ENCODE data around the gene ADAMTS3.
"Not testable (repeated sequence)": the region's sequence is repeated elsewhere in the genome, so short reads cannot be mapped to it uniquely, and the experiment has no call there.

Gene ADAMTS3

DNA sequence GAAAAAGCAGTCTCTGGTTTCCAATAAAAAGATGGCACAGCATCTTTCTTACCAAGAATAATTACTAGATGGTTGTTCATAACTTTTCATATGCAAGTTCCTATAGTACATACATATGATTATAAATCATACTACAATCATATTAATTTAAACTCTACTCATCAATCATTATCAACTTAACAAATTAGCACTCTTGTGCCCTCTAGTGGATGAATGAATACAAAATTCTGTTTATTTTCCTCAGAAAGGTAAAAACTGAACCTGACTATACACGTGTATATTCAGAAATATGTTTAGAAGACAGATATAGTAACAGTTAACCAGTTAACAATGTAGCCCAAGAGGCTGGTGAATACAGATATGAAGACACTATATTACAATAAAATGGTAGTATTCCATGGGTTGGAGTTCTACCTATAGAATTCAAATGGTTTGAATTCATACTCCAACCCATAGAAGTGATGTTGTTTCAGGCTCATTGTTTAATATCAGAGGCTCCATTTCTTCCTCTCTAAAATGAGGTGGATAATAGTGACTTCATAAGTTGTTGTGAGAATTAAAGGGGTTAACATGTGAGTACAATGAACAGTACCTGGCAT is 100.0 kb downstream of the ADAMTS3 start:
- no peak for DNase-seq (ENCODE audit: low spot score)

DNA sequence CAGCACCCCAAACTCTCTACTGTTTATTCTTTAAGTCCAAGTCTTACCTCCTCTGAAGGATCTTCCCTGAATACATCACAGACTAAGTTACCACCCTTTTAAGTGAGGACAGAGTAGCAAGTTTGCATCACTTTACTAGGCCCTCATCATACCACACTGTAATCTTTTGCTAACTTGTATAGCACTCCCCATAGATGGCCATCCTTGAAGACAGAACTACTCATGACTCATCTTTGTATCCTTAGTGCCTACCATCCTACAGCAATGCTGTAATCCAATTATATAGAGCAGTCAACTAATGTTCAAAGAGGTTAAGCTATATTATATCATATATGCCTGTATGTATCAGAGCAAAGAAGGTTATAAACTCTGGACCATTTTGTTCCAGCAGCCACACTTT is 101.4 kb downstream of the ADAMTS3 start:
- no peak for DNase-seq (ENCODE audit: low spot score)

DNA sequence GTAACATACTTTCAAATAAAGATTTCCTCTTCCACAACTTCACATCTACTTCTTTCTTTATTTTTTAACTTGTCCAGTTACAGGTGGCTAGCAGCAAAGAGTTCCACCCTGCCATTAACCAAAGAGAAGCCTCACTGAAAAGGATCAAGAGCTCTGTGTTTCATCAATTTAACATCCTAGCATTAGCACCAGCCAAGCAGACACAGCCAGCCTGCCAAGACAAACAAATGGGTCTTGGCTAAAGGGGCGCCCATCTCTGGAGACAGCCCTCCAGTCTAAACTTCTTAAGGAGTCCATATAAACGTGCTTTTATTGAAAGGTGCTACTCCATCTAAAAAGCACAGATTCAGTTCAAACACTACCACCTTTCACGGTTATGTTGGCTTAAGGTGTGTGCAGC is 105.3 kb downstream of the ADAMTS3 start:
- DNase-seq (ENCODE audit: low spot score), result no peak

DNA sequence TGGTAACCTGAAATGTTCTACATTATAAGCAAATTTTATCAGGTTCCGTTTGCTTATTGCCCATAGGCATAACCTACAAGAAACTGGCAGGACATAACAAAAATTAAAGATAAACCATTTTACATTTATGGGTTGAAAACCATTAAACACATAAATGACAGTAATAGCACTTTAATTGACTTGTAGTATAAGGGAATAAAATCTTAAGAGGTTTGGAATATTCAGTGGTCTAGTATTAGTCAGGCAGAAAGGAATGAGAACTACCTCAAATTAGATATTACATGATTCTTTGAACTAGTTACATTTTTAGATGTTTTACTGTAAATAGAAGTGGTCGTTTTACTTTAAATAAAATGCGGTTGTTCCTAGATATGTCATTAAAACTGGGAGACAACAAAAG is 111.9 kb downstream of the ADAMTS3 start:
- no peak for DNase-seq (ENCODE audit: low spot score)

DNA sequence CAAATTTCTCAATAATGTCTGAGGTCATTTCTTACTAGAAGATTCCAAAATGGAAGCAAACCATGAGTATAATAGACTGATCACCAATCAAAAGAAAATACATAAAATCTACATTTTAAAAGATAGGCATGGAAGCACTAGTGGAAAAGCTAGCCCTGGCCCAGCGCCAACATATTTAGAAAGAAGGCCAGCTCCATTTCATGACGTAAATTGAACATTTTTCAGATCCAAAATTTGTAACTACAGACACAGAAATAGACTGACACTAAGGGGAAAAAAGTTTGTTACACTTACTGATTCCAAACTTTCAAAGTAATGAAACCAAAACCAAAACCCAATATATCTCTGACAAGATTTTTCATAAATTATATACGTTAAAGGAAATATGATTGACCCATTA is 117.7 kb downstream of the ADAMTS3 start:
- no peak for DNase-seq (ENCODE audit: low spot score)

DNA sequence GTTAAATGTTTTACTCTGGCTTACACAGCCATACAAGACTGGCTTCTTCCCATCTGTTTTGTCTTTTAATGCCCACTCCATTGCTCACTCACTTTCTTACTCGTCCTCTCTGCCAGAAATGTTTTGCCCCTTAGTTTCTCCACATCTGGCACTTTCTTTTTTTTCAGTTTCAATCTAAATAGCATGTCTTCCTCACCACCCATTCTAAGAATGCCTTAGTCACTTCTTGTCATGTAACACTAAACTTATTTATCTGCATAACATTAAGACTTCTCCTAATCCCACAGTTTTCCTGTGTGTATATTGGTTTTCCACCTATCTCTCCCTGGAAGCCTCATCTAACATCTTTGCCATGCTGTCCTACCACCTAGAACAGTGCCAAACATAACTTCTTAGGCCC is 119.3 kb downstream of the ADAMTS3 start:
- no peak for DNase-seq (ENCODE audit: low spot score)

DNA sequence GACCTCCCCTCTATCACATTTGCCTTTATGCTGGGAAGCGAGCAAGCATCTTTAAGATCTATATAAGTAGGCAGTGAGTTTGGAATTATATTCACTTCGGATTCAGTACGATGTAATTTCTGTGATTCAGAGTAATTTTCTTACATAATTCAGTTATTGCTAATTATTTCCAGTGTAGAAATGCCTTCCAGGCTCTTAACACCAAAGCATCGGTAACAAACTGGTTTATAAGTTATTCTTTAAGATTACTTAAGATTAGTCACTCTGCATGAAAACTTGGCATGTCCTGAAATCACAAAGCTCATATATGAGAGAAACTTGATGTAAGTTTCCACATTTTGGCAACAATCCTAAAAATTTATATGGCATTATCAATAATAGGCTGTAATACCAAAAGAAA is 120.8 kb downstream of the ADAMTS3 start:
- no peak for DNase-seq (ENCODE audit: low spot score)

DNA sequence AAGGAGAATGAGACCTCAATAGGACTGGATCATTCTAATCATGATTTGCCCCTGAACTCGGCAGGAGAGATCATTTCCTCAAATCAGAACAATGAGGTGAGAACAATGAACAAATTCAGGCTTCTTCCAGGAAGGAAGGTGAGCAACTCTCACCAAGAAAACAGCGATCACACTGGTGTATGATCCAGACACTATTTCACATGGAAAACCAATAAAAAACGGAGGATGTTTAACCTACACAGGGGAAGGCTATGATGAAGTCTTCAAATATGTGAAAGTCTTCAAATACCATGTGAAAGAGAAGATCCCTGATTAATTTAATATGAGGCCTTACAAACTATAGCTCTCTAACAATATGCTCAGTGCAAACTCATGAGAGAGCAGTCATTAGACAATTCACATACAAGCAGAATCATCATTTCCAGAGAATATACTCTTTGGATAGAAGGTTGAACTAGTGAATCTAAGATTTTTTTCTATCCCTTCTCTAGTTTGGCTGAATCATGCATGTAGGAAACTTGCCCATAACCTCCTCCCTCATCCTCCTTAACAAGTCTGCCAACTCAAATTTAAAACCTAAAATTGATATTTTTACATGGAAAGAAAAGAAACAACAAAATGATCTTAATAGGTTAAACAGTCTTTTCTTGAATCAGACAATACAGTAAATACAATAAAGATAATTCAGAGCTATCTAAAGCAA is 122.5 kb downstream of the ADAMTS3 start:
- no peak for DNase-seq (ENCODE audit: low spot score)

DNA sequence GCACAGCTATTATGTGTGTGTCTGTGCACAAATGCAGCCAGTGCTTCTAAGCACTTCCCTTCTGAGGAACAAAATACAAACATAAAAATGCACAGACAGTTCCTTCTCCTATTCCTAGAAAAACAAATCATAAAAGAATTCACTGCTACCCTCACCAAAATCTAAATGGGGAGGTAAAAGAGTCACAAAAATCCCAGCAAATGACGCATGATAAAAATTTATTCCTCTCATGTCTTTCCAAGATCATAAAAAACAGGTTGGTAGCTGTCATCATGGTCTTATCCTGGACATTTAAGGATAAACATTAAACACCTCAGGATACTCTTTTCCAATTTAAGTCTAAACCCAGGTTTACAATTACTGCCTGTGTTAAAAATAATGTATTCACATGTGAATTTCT is 124.9 kb downstream of the ADAMTS3 start:
- no peak for DNase-seq (ENCODE audit: low spot score)

DNA sequence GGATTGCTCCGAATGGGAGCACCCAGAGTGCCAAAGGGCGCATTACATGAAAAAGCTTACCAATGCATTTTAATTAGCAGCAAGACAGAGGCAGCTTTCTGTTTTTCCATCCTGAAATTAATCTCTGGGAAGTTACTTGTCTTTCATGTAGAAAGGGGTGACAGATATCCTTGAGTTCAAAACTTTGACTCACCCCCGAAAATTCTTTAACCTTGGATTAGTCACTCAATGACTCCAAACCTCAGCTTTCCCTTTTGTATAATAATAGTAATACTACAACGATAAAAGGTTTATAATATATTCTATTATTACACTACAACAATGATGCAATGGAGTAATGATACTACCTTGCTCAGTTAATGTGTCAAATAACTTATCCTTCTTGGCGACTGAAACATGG is 126.3 kb downstream of the ADAMTS3 start:
- no peak for DNase-seq (ENCODE audit: low spot score)

DNA sequence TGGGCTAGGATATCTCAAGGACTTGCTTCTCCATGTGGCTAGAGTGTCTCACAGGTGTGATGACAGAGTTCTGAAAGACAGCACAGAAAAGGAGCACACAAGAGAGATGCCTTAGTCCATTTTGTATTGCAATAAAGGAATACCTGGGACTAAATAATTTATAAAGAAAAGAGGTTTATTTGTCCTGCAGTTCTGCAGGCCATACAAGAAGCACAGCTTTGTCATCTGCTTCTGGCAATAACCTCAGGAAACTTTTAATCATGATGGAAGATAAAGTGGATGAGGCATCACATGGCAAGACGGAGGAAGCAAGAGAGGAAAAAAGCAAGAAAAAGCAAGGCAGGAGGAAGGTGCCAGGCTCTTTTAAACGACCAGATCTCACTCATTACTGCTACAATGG is 126.9 kb downstream of the ADAMTS3 start:
- no peak for DNase-seq (ENCODE audit: low spot score)

DNA sequence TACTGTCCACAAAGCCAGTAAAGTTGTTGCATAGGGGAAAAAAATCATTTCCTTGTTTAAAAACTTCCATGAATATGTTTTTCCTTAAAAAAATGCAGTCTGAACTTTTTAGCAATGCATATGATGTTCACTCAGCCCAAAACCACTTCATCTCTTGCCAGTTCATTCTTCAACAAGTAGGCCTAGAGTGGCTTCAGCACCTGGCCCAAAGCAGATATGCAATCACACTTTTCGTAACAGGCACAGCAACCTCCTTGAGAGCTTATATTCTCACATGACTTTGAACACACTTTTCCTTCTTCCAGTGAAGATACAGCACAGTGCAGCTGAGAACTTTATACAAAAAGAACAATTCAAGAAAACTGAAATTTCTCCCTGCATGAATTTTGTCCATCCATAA is 128.6 kb downstream of the ADAMTS3 start:
- DNase-seq (ENCODE audit: low spot score), result no peak

DNA sequence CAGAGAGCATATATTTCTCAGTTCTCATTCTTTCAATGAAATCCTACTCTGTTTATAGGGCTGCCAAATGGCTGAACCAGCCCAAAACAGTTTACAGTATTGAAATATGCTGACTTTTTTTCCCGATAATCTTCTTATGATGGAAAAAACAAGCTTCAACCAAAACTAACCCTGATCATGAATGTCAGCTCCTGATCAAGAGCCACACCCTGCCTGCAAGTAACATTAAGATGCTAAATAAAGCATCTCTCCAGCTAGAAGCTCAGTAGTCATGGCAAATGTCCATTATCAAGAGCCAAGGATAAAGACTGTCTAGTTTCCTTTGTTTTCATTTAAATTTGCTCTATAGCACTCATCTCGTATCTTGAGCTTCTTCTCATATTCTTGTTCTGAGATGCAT is 136.0 kb downstream of the ADAMTS3 start:
- DNase-seq (ENCODE audit: low spot score), result no peak

DNA sequence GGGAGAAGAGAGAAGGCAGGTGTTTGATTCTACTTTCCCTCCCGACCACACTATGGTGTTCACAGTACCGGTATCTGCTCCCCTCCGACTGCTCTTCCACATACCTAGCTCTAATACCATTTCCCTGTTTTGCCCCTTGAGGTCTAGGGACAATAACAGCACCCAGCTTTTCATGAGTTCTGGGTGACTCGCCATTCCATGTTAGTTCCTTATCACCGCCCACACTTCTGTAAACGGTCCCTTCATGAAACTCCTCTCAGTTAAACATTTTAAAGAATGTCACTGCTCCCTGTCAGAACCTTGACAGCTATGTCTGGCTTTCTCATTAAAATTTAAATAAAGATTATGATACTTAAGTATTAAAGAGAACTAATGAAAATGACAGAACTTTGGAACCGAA is 136.7 kb downstream of the ADAMTS3 start:
- DNase-seq (ENCODE audit: low spot score), result no peak

DNA sequence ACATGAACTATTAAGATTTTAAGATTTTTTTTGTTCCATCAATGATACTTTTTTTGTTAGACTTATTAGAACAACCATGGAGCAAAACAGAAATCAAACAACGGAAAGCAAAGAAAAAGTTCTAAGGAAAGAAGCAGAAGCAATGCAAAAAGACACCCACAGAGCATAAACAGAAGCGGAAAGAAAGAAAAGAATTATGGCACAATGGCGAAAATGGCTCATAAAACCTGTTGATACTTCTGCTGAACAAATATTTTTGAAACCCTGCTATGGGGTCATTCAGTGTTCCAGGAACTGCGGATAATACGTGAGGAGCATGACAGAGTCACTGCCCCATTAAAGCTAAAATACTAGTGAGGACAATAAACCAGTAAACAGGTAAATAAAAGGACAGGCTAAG is 138.0 kb downstream of the ADAMTS3 start:
- DNase-seq (ENCODE audit: low spot score), result no peak

DNA sequence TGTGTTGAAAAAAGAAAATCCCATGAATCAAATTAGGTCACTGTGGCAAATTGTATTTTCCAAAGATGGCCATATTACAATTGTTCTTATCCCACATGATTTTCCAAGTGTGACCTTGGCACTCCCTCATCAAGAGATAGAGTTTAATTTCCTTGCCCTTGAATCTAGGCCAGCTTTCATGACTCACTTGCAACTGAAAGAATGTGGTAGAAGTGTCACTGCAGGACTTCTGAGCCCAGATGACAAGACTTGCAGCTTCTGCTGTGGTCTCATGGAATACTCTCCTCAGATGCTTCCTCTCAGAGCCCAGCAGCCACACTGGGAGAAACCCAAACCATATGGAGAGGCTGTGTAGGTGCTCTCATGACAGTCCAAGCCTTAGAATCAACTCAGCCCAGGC is 139.0 kb downstream of the ADAMTS3 start:
- DNase-seq (ENCODE audit: low spot score), result no peak

DNA sequence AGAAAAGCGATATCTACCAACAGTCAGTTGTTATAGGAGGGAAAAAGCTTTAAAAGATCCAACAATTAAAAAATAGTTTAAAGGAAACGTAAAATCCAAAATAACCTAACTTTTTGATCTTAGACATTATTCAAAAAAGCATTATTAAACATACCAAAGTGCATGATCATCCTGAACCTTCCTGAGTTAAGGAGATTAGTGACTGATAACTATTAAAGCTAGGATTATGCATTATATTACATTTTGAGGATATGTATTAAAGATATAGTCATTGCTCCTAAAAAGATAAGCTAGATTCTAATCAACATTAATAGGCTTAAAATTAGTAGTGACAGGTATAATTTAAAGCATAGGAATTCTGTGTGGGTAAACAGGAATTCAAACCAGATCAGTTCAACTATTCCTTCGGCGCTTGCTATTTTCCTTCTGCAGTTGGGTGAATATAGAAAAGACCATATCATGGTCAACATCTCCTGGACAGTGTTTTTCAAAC is 139.6 kb downstream of the ADAMTS3 start:
- DNase-seq (ENCODE audit: low spot score), result no peak

DNA sequence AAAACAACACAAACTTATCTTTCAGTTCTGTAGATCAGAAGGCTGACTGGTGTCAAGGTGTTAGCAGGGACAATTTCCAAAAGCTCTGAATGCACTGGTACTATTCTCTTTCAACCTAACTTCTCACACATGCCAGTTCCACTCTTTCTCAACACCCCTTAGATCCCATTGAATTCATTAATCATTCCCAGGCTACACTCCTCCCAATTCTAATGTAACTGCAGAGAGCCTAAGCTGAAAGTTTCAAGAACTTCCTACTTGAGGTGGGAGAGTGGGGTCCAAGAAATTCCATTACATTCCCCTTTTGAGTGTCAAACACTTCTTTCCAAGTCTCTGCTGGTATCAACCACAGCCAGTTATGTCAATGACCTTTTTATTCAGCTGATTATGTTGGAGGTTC is 142.0 kb downstream of the ADAMTS3 start:
- DNase-seq (ENCODE audit: low spot score), result no peak

DNA sequence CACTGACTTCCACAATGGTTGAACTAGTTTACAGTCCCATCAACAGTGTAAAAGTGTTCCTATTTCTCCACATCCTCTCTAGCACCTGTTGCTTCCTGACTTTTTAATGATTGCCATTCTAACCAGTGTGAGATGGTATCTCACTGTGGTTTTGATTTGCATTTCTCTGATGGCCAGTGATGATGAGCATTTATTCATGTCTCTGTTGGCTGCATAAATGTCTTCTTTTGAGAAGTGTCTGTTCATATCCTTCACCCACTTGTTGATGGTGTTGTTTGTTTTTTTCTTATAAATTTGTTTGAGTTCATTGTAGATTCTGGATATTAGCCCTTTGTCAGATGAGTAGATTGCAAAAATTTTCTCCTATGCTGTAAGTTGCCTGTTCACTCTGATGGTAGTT is 143.1 kb downstream of the ADAMTS3 start:
- not testable (repeated sequence) for DNase-seq (ENCODE audit: low spot score)

DNA sequence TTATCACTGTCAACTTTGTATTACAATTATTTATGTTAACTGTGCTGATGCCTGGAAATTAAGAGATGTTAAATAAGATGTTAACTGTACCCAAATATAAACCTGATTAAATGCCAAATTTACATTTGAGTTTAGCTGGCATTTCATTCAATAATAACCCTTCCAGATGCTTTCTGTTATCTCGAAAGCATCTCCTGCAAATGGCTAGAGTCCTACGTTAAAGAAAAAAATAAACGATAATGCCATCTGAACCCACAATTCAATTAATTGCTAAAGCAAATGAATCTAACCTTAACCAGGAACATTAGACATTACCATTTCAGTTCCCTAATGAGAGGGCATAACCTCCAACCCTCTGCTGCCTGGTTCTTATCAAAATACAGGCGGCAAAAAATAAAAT is 145.0 kb downstream of the ADAMTS3 start:
- no peak for DNase-seq (ENCODE audit: low spot score)

DNA sequence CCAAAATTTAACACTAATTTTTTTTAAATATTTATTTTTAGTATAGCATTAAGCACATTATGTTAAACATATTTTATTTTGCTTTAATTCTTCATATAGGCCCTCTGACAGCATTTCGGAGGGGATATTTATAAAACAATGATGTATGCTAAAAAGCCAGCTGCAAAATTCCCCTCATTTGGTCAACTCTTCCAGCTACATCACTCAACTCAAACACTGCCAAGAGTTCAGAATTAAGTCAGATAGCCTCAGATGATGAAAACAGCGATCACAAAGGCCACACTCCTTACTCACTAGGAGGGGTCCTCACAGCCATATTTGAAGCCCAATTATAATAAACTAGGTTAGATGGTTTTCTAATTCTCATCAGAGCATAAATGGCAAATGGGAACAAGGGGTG is 146.6 kb downstream of the ADAMTS3 start:
- no peak for DNase-seq (ENCODE audit: low spot score)

DNA sequence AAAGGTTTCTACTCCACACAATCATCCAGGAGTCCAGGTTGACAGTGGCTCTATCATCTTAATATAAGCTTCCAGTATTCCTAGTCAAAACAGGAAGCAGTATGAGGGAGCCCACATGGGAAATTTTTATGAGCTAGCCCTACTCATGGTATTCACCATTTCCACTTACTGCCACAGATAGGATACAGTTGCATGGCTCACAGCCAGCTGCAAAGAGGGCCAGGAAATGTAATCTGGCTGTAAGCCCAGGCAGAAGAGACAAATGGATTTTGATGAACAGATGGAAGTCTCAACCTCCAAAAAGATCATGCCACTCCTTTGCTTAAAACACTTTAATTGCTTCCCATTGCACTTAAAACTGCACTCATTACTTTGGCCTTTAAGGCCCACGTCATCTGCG is 150.6 kb downstream of the ADAMTS3 start:
- DNase-seq (ENCODE audit: low spot score), result no peak

DNA sequence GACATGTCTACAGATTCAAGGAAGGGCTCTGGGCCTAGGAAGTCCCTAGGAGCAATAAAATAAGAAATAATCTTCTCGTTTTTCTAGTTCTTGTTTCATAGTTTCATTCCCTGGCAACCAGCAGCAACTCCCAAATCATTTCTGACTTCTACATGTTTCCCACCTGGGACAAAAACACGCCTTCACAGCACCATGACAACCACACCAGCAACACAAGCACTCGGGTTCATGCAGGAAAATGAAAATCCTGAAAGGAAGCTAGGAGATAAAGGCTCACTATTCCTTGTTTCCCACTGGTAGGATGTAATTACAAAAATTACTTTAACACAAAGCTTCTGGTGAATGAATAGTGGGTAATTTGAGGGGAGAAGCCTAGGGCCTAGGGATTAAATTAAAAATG is 158.9 kb downstream of the ADAMTS3 start:
- no peak for DNase-seq (ENCODE audit: low spot score)

DNA sequence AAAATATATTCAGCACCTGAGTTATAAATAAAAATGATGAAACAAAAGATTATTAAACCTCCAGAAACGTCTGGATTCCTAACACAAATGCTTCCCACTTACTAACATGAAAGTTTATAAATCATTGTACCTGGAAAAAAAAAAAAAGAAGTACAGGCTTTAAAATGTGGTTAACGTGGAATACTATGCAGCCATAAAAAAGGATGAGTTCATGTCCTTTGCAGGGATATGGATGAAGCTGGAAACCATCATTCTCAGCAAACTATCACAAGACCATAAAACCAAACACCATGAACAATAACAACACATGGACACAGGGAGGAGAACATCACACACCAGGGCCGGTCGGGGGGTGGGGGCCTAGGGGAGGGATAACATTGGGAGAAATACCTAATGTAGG is 160.5 kb downstream of the ADAMTS3 start:
- DNase-seq (ENCODE audit: low spot score), result no peak
